ENCODE measurements around the gene CWC25. TPM values are rescaled to one million over a fixed set of nuclear protein-coding genes. Genes with fewer than 3 reads are reported as not detected.
A peak's percentile ranks its signal among the peaks of the same experiment; 100 is the strongest.

The CWC25 gene
- total and polyA plus RNA-seq, 2 of the 13 experiments (the other 11 are each of a cell fraction or from before 2014, with no cell fraction given): 15.6 to 22.7 TPM

- TF ChIP-seq IKZF5 (CRISPR knock-in tag; IDR thresholded peaks at IDR 0.05): peak; percentile 95; the same call in 1 of the 2 replicates
- TF ChIP-seq MTA3 (CRISPR knock-in tag; IDR thresholded peaks at IDR 0.05): no peak
- TF ChIP-seq CCAR2 (optimal IDR thresholded peaks at IDR 0.05; ENCODE audit: low read depth, low read length): no peak
- peak; percentile 99 for TF ChIP-seq ELF1 (CRISPR knock-in tag; IDR thresholded peaks at IDR 0.05)
- TF ChIP-seq E2F5 (CRISPR knock-in tag; conservative IDR thresholded peaks at IDR 0.05): peak; percentile 78; the same call in 1 of the 2 replicates
- peak; percentile 91 for TF ChIP-seq ZNF407 (CRISPR knock-in tag; IDR thresholded peaks at IDR 0.05; ENCODE audit: not compliant biosample characterization)
- 0 out of 2 replicates have a peak, but pooled peaks have one; percentile 40 for TF ChIP-seq RELA (CRISPR knock-in tag; IDR thresholded peaks at IDR 0.05)
- peak; percentile 85 for TF ChIP-seq ISL2 (CRISPR knock-in tag; IDR thresholded peaks at IDR 0.05)
- 0 out of 2 replicates have a peak, but pooled peaks have one; percentile 50 for TF ChIP-seq ZNF776 (CRISPR knock-in tag; IDR thresholded peaks at IDR 0.05)
- TF ChIP-seq THAP9 (CRISPR knock-in tag; IDR thresholded peaks at IDR 0.05; ENCODE audit: borderline replicate concordance): peak; percentile 97
- TF ChIP-seq CREB3 (CRISPR knock-in tag; IDR thresholded peaks at IDR 0.05): peak; percentile 95
These were observed 28.4 kb upstream of the CWC25 start, which contains the start of gene RPL23 (continued) for GRCh38 chr17:38853292-38854219.

Data from HepG2 (cell line).